MCF 10A (cell line): ENCODE measurements around the gene POLA2. TPM values are rescaled to one million over a fixed set of nuclear protein-coding genes. Genes with fewer than 3 reads are reported as not detected.
"Not testable (repeated sequence)": the region's sequence is repeated elsewhere in the genome, so short reads cannot be mapped to it uniquely, and the experiment has no call there.

Experiments
- BruUV-seq: library from RNA; stranded (reverse); fragments of 400-500 nt; replicated peaks from 2 replicates; lab custom pipeline; 2021; lab: Mats Ljungman, UMichigan
- CTCF ChIA-PET: fragments of 300-600 bp; sonication (Branson Sonifier 250); formaldehyde crosslinking; extraction: SDS; loops from one replicate; lab custom pipeline; 2021; ENCODE audit warnings: antibody characterized with exemption, inconsistent platforms; lab: Yijun Ruan, JAX
- POLR2A ChIA-PET: fragments of 300-600, 350-650 bp; sonication (Branson Sonifier 250); formaldehyde crosslinking; extraction: SDS; loops from one replicate; lab custom pipeline; 2020; ENCODE audit warnings: antibody characterized with exemption, inconsistent platforms; lab: Yijun Ruan, JAX
- DNase-seq: peaks from one replicate; pipeline ENCODE4 v3.0.0-alpha.2; 2018; ENCODE audit not compliant: unreplicated experiment
- H3K27ac Mint-ChIP-seq: one replicate; pipeline ENCODE4 v1.8.0; 2022; ENCODE audit warnings: mild to moderate bottlenecking, low read depth, mixed read lengths; ENCODE audit not compliant: unreplicated experiment
- H3K27me3 Mint-ChIP-seq: one replicate; pipeline ENCODE4 v1.8.0; 2022; ENCODE audit warnings: mixed read lengths; ENCODE audit not compliant: insufficient read depth, unreplicated experiment
- H3K36me3 Mint-ChIP-seq: one replicate; pipeline ENCODE4 v1.8.0; 2022; ENCODE audit warnings: mild to moderate bottlenecking, moderate library complexity, mixed read lengths; ENCODE audit not compliant: insufficient read depth, unreplicated experiment
- H3K4me1 Mint-ChIP-seq: one replicate; pipeline ENCODE4 v1.8.0; 2022; ENCODE audit warnings: mixed read lengths; ENCODE audit not compliant: insufficient read depth, unreplicated experiment
- H3K4me3 Mint-ChIP-seq: one replicate; pipeline ENCODE4 v1.8.0; 2022; ENCODE audit warnings: mild to moderate bottlenecking, moderate library complexity, mixed read lengths; ENCODE audit not compliant: unreplicated experiment
- H3K9me3 Mint-ChIP-seq: one replicate; pipeline ENCODE4 v1.8.0; 2022; ENCODE audit warnings: mixed read lengths; ENCODE audit not compliant: unreplicated experiment
- CTCF ChIP-seq: fragments of 200-600 bp; IDR thresholded peaks from one replicate; pipeline ENCODE4 v1.8.0; 2022; ENCODE audit warnings: antibody characterized with exemption, mild to moderate bottlenecking; ENCODE audit not compliant: unreplicated experiment
- intact Hi-C: fragments of 100-400 bp; cut with micrococcal nuclease; formaldehyde crosslinking; loops from 2 replicates; pipeline ENCODE4 v1.14.1; 2022
- total RNA-seq: library from RNA; stranded (reverse); gene quantifications from 2 replicates; pipeline ENCODE4 v1.2.3, GENCODE V29; 2022

POLA2 gene
- total RNA-seq, 1 experiment from 2014 or later = 10.3 TPM

GRCh38 chr11:65246506-65246905 is 15.3 kb upstream of the POLA2 start:
- no TSS peak for BruUV-seq
- no peak for DNase-seq
- ChIA-PET POLR2A (interaction anchor here (0.5 kb wide), 1 partner anchor 1151 kb away, joined by 3 read pairs; no protein-coding TSS in a partner anchor), CTCF (interaction anchor here (0.6 to 1.8 kb wide), 3 partner anchors 8 to 265 kb away, joined by 3 to 6 read pairs (median 3); no protein-coding TSS in a partner anchor)
- Mint-ChIP-seq H3K27ac (no peak overlapping the region), H3K4me1 (peaks cover 5% of the 10 kb centered on the region), H3K27me3 (no peaks in the 10 kb centered on the region), H3K9me3 (no peaks in the 10 kb centered on the region), H3K4me3 (no peak overlapping the region), H3K36me3 (no peaks in the 10 kb centered on the region)
- TF ChIP-seq CTCF = no peak
- intact Hi-C loops = no loop called here

- H3K36me3 Mint-ChIP-seq, H3K27ac Mint-ChIP-seq, H3K9me3 Mint-ChIP-seq, BruUV-seq, H3K27me3 Mint-ChIP-seq, H3K4me3 Mint-ChIP-seq, POLR2A ChIA-PET, DNase-seq, intact Hi-C loops, H3K4me1 Mint-ChIP-seq: not testable (repeated sequence)
- CTCF ChIA-PET = interaction anchor here (1.7 kb wide), 1 partner anchor 67 kb away, joined by 4 read pairs; no protein-coding TSS in a partner anchor
Observed at GRCh38 chr11:65248184-65248710, 13.5 kb upstream of the POLA2 start.

- intact Hi-C loops = loop anchor here (5.0 kb wide), 1 partner anchor 49 kb away; no protein-coding TSS in a partner anchor
- TF ChIP-seq CTCF = no peak
- POLR2A ChIA-PET = interaction anchor here (0.6 to 2.8 kb wide), 5 partner anchors 11 to 141 kb away, joined by 3 to 8 read pairs (median 4); partner anchors contain the start of genes POLA2 and SYVN1
- Mint-ChIP-seq H3K36me3 (no peaks in the 10 kb centered on the region), H3K4me3 (no peak overlapping the region), H3K9me3 (no peaks in the 10 kb centered on the region), H3K27me3 (no peaks in the 10 kb centered on the region), H3K27ac (no peak overlapping the region), H3K4me1 (peaks cover 14% of the 10 kb centered on the region)
- CTCF ChIA-PET = interaction anchor here (0.6 to 1.7 kb wide), 10 partner anchors 13 to 392 kb away, joined by 3 to 6 read pairs (median 3); no protein-coding TSS in a partner anchor
- no TSS peak for BruUV-seq
- no peak for DNase-seq
Observed at GRCh38 chr11:65251476-65251875, 10.3 kb upstream of the POLA2 start.

GRCh38 chr11:65254724-65255123 is 7.0 kb upstream of the POLA2 start:
- no peaks in the 10 kb centered on the region for H3K27me3 Mint-ChIP-seq
- DNase-seq = no peak
- intact Hi-C loops = loop anchor here (1.0 to 5.0 kb wide), 3 partner anchors 29 to 144 kb away; partner anchors contain the start of gene TM7SF2
- ChIA-PET CTCF (interaction anchor here (0.7 to 1.9 kb wide), 9 partner anchors 8 to 75 kb away, joined by 3 to 9 read pairs (median 4); no protein-coding TSS in a partner anchor), POLR2A (interaction anchor here (0.8 to 1.6 kb wide), 4 partner anchors 29 to 145 kb away, joined by 3 to 4 read pairs (median 4); partner anchors contain the start of gene FAU)
- no peak for TF ChIP-seq CTCF
- H3K4me1 Mint-ChIP-seq = peaks cover 14% of the 10 kb centered on the region
- no TSS peak for BruUV-seq
- no peak overlapping the region for H3K27ac Mint-ChIP-seq
- no peaks in the 10 kb centered on the region for H3K9me3 Mint-ChIP-seq
- no peaks in the 10 kb centered on the region for H3K36me3 Mint-ChIP-seq
- no peak overlapping the region for H3K4me3 Mint-ChIP-seq
